Omental fat pad (tissue), 4 donors: Measurements from ENCODE around the gene FKBP2. TPM values are rescaled to one million over a fixed set of nuclear protein-coding genes. Genes with fewer than 3 reads are reported as not detected.
A peak's percentile ranks its signal among the peaks of the same experiment; 100 is the strongest.

ENCODE experiments used
- ATAC-seq: fragments of 150-250 bp; one replicate; pipeline ENCODE4 v1.9.1; 2016; ENCODE audit warnings: mild to moderate bottlenecking, moderate library complexity; ENCODE audit not compliant: low FRiP score
- DNase-seq: peaks from one replicate; pipeline ENCODE4 v3.0.0-alpha.2; 2019; ENCODE audit warnings: low spot score
- CTCF ChIP-seq, 3 donors: fragments of 450-650 bp; IDR thresholded peaks; one replicate each; pipeline ENCODE4 v1.5.1; 2016 to 2017; ENCODE audit warnings: antibody characterized with exemption in 3 of 3, mild to moderate bottlenecking in 3 of 3, moderate library complexity in 2 of 3
- total RNA-seq, 4 donors: library from RNA; depleted of rRNA; stranded (reverse); fragments of >200 nt; gene quantifications; one replicate each; pipeline ENCODE4 v1.1.0, GENCODE V29; 2016

Gene FKBP2
- 10 to 100 TPM; 41.8 to 78.5 (median 49.5) TPM for total RNA-seq

- no peak for TF ChIP-seq CTCF (IDR thresholded peaks at IDR 0.05)
- DNase-seq (peak; percentile 95), ATAC-seq (peak; percentile 86)
These were observed at the start of gene FKBP2 for GRCh38 chr11:64240435-64241240. Gene FKBP2 (plus strand): TSS chr11:64241095. CDS start chr11:64242388, 1,293 bp downstream.

GRCh38 chr11:64192434-64192833, 48.5 kb upstream of the FKBP2 start:
- no peak for DNase-seq
- no peak for ATAC-seq
- no peak for TF ChIP-seq CTCF (IDR thresholded peaks at IDR 0.05)

GRCh38 chr11:64196626-64197025, 44.3 kb upstream of the FKBP2 start:
- ATAC-seq, result no peak
- no peak for DNase-seq
- TF ChIP-seq CTCF (IDR thresholded peaks at IDR 0.05), result no peak

DNA sequence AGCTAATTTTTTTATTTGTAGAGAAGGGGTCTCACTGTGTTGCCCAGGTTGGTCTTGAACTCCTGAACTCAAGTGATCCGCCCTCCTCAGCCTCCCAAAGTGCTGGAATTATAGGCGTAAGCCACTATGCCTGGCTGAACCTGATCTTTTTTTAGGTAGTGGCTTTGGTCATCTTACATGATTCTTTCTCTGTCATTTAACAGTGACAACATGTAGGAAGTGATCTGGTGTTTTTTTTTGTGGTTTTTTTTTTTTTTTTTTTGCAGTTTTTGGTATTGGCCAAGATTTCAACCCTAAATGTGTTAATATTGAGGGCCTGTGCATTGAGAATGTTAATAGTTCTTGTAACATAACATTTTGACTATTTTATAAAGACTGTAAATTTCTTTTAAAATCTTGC, 42.4 kb upstream of the FKBP2 start:
- ATAC-seq, result no peak
- TF ChIP-seq CTCF (IDR thresholded peaks at IDR 0.05), result no peak
- DNase-seq, result no peak

- no peak for TF ChIP-seq CTCF (IDR thresholded peaks at IDR 0.05)
- no peak for ATAC-seq
- DNase-seq, result no peak
These were observed 39.4 kb upstream of the FKBP2 start for GRCh38 chr11:64201543-64201942.

GRCh38 chr11:64202992-64203391, 37.9 kb upstream of the FKBP2 start:
- ATAC-seq (no peak), DNase-seq (no peak)
- TF ChIP-seq CTCF (IDR thresholded peaks at IDR 0.05), result no peak
